Umbilical cord (tissue), 2 donors: ENCODE results near the gene PNPLA7. TPM values are rescaled to one million over a fixed set of nuclear protein-coding genes. Genes with fewer than 3 reads are reported as not detected.

Source experiments
- DNase-seq: peaks from one replicate; pipeline ENCODE4 v3.0.0-alpha.2; 2015; ENCODE audit warnings: low spot score
- total RNA-seq: library from RNA; depleted of rRNA; stranded (reverse); fragments of >200 nt; gene quantifications from one replicate; pipeline ENCODE4 v1.2.3, GENCODE V29; 2014; ENCODE audit warnings: low replicate concordance; ENCODE audit not compliant: insufficient read depth

PNPLA7 gene
- total RNA-seq, 1 donor from 2014 or later, result 4.3 TPM

- DNase-seq, result no peak
Observed at GRCh38 chr9:137462396-137462985, 87.7 kb downstream of the PNPLA7 start.

DNA sequence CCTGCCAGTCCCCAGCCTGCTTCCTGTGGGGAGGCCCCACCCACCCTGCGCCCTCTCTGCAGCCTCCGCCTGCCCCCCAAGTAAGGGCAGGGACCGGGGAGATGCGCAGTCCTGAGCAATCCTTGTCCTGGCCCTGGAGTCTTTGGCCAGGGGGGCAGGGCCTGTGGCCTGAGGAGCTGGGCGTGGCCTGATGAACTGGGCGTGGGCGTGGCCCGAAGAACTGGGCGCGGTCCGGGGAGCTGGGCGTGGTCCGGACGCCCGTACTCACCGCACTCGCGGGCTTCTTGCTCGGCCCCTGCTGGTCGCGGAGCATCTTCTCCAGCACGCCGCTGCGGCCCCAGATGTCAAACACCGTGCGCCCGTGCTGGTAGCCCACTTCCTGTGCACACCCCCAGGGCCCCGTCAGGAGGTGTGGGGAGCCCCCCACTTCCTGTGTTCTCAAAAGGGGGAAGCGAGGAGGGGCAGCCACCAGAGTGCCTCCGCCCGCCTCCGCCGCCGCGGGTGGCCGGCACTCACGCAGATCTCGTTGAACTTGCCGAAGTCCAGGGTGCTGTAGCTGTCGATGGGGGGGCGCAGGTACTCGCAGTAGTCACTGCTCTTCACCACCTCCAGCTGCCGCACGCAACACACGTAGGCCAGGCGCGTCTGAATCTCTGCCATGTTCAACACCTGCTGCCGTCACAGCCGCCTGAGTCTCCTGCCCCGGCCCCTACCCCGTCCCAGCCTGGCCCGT lies 88.4 kb downstream of the PNPLA7 start:
- DNase-seq, result no peak

DNA sequence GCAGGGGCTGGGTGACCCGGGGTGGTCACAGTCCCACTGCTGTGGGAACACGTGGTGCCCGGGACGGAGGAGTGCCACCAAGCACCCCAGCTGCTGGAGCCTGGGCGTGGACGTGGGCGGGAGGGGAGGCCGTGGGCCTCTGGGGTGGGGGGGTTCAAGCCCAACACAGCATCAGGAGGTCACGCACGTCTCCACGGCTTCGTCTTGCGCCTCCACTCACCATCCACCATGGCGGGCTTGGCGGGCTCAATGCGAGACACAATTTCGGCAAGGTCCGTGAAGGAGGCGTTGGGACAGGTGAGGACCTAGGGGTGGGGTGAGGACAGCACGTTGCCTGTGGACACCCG lies 88.9 kb downstream of the PNPLA7 start:
- no peak for DNase-seq

DNA sequence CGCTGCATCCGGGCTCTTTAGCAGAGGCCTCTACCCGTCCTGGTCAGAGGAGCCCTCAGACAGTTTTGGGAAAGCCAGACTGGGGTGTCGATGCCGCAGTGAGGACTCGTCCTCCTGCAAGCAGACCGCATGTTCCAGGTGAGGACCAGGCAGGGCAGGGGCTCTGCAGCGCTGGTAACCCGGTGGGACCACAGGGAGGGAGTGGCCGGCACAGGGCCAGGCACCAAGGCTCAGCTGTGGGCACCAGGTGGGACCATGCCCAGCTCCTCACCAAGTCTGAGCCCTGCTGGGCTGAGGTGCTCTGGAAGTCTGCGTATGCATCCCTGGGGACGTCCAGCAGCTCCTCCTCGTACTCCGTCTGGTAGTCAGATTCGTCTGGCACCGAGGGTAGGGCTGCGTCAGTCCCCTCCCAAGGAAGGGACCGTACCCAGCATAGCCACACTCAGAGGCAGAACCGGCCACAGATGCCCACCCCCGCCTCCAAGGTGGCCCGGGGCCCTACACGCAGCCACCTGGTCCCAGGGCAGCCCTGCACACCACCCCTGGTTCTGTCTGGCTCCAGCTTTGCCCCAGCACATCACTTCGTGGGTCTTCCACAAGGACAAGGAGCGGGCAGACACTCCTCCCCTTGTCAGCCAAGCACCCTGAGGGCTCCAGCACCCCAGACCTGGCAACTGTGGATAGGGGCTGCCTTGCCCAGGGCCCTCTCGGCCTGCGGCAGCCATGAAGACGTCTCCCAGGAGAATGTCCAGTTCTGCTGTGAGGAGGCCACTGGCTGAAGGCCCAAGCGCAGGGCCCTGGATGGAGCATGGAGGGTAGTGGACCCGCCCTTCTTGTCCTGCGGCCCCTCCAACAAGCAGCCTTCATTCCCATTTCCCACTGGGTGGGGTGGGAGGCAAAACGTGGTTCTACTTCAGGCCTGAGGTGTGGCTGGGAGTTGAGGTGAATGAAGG lies 89.6 kb downstream of the PNPLA7 start:
- DNase-seq, result no peak

- no peak for DNase-seq
Observed at GRCh38 chr9:137459601-137460362, 90.4 kb downstream of the PNPLA7 start.

DNA sequence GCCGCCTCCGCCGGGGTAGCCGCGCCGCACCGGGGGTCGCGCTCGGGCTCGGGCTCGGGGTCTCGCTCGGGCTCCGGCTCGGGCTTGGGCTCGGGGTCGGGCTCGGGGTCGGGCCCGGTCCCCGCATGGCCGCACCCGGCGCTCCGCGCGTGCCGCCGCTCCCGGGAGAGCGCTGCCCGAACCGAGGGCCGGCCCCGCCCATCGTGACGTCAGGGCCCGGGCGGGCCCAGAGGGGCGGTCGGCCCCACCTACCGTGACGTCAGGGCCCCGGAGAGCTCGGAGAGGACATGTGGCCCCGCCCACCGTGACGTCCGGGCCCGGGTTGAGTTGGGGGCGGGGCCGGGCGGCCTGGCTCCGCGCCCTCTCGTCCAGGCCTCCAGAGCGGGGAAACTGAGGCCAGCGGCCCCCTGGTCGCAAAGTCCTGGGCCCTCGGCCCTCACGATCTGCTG lies 91.0 kb downstream of the PNPLA7 start, which contains the start of gene NSMF:
TSS of gene NSMF (minus strand) at position 183 of the 449 bp plus-strand sequence. CDS start 232 bp downstream, outside the sequence.
- peak; percentile 94 for DNase-seq

- DNase-seq, result peak; percentile 42
Observed at GRCh38 chr9:137458194-137459151, 91.7 kb downstream of the PNPLA7 start.

GRCh38 chr9:137457406-137458193 lies 92.6 kb downstream of the PNPLA7 start:
- DNase-seq, result no peak

- no peak for DNase-seq
Observed at GRCh38 chr9:137456864-137457405, 93.3 kb downstream of the PNPLA7 start.

GRCh38 chr9:137456061-137456863 lies 93.9 kb downstream of the PNPLA7 start:
- no peak for DNase-seq

GRCh38 chr9:137455359-137455991 lies 94.7 kb downstream of the PNPLA7 start:
- DNase-seq, result no peak

DNA sequence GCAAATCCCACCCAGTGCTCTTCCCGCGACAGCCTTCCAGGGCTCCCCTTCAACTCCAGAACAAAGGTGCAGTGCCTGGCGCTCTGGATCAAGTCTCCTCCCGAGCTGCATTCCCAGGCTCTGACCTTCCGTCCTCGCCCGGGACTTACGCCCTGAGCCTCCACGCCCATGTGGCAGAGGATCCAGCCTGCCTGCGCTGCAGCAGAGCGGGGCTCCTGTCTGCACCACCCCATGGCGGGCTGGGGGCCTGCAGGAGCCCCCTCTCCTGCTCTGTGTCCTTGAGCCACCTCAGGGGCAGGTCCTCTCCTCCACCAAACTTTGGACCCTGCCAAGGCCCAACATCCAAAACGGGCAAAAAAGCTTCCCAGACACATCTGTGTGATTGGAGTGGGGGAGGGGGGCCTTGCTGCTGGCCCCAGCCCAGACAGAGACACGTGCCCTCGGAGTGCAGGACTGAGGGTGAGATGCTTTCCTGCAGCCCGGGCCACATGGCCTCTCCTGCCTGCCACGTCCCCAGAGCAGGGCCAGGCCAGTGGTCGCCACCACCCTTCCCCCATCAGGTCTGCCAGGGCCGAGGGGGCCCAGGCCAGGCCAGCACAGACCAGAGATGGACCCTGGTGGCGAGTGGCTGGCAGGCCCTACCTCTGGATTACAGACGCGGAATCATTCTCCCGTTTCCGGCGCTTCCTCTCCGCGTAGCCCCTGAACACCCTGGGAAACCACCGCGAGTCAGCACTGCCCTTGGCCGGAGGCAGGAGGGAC lies 95.4 kb downstream of the PNPLA7 start:
- DNase-seq, result peak; percentile 57

DNA sequence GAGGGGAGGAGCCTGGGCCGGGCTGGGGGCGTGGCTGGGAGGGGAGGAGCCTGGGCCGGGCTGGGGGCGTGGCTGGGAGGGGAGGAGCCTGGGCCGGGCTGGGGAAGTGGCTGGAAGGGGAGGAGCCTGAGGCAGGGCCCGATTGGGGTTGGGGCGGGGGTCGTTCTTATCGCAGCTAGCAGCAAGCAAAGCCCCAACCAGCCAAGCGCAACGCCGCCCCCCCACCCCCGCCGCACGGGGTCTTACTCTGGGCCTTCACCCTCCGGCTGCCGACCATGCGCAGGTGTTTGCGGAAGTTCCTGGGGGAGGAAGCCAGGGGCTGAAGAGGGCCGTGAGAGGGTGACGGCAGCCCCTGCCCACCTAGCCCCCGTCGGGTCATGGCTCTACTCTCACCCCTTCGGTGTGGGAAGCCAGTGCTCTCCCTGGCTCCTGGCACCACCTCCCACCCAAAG lies 96.0 kb downstream of the PNPLA7 start:
- DNase-seq, result peak; percentile 28

DNA sequence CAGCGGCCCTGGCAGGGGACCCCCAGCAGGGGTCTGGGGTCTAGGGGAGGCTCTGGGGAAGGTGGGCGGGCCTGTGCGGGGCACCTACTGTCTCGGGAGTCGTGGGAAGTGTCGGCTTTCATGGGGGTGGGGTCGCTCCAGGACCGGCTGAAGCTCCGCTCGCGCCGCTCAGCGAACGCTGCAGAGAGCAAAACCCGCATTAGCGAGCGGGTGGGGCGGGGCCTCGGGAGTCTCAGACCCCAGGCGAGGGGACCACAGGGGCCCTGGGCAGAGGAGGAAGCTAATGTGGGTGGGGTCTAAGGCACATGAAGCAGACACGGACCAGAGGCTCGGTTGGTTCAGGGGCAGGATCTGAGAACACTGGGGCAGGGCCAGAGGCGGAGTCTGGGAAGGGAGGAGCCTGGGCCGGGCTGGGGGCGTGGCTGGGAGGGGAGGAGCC lies 96.5 kb downstream of the PNPLA7 start:
- peak; percentile 71 for DNase-seq

GRCh38 chr9:137452761-137453642 lies 97.2 kb downstream of the PNPLA7 start:
- no peak for DNase-seq
